Fibroblast of the aortic adventitia (primary cell): Measurements from ENCODE around the gene NLK. TPM values are rescaled to one million over a fixed set of nuclear protein-coding genes. Genes with fewer than 3 reads are reported as not detected.

ENCODE experiments used
- DNase-seq: peaks from one replicate; pipeline ENCODE4 v3.0.0-alpha.2; 2010; ENCODE audit warnings: low read depth
- H3K4me3 ChIP-seq: 2 replicates; pipeline ENCODE4 v1.5.1; 2011; ENCODE audit warnings: low read depth, mild to moderate bottlenecking, control low read depth, low read length, moderate library complexity
- total RNA-seq: library from RNA; depleted of rRNA; stranded (reverse); fragments of >200 nt; gene quantifications from 2 replicates; pipeline ENCODE4 v1.2.3, GENCODE V29; 2012; ENCODE audit warnings: low replicate concordance
- TF ChIP-seq, protein P1 (sequence below): IDR thresholded peaks from 2 replicates; pipeline ENCODE4 v1.5.1; 2011; ENCODE audit warnings: mild to moderate bottlenecking, low read length, control low read depth, inconsistent platforms; ENCODE audit not compliant: insufficient read depth

NLK gene
- total RNA-seq, 1 donor = 12.2 TPM

DNA sequence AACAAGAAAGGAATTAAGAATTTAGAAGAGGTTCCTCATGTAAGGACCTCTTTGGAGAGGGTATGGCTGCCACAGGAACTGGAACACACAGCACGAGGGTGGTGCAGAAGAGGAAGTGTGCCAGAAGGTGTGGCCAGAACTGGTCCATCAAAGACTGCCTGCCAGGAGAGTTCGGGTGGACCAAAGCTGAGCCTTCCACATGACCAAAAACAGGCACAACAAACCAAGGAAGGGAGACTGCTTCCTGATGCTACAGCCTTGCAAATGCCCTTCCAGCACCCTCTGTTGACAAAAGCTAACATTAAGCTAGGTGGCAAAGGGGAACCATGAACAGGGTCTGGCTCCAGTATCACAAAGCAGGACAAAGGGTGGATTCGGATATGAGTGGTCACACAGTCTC, 150.8 kb downstream of the NLK start:
- no peak for DNase-seq
- TF ChIP-seq, protein P1, sequence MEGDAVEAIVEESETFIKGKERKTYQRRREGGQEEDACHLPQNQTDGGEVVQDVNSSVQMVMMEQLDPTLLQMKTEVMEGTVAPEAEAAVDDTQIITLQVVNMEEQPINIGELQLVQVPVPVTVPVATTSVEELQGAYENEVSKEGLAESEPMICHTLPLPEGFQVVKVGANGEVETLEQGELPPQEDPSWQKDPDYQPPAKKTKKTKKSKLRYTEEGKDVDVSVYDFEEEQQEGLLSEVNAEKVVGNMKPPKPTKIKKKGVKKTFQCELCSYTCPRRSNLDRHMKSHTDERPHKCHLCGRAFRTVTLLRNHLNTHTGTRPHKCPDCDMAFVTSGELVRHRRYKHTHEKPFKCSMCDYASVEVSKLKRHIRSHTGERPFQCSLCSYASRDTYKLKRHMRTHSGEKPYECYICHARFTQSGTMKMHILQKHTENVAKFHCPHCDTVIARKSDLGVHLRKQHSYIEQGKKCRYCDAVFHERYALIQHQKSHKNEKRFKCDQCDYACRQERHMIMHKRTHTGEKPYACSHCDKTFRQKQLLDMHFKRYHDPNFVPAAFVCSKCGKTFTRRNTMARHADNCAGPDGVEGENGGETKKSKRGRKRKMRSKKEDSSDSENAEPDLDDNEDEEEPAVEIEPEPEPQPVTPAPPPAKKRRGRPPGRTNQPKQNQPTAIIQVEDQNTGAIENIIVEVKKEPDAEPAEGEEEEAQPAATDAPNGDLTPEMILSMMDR = no peak
- no peak overlapping the region for H3K4me3 ChIP-seq

- TF ChIP-seq, protein P1 = no peak
Measured at GRCh38 chr17:28194382-28194781, 151.9 kb downstream of the NLK start.

DNA sequence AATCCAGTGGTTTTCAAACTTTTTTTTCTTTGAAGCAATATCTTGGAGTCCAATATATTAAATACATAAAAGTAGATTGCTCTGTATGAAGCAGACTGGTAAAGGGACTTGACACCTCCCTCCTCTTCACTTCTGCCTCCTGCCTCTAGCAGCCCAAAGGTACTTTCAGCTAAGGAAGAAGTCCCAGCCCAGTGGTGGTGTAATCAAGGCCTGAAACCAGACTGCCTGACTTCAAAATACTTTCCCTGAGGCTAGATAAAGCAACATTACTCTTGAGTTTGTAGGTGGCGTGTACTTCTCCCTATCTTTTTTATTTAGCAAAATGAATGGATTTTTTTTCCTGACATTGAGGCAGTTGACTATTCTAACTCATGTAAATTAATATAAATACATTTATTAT, 154.2 kb downstream of the NLK start:
- no peak for DNase-seq
- no peak overlapping the region for H3K4me3 ChIP-seq
- TF ChIP-seq, protein P1 = no peak

More at GRCh38 chr17:28194382-28194781, 151.9 kb downstream of the NLK start:
- no peak overlapping the region for H3K4me3 ChIP-seq
- DNase-seq = no peak

GRCh38 chr17:28199115-28199514, 156.6 kb downstream of the NLK start:
- no peak for DNase-seq
- TF ChIP-seq, protein P1 = no peak
- H3K4me3 ChIP-seq = no peak overlapping the region

GRCh38 chr17:28199728-28200127, 157.3 kb downstream of the NLK start:
- no peak for DNase-seq
- TF ChIP-seq, protein P1 = no peak
- H3K4me3 ChIP-seq = no peak overlapping the region

DNA sequence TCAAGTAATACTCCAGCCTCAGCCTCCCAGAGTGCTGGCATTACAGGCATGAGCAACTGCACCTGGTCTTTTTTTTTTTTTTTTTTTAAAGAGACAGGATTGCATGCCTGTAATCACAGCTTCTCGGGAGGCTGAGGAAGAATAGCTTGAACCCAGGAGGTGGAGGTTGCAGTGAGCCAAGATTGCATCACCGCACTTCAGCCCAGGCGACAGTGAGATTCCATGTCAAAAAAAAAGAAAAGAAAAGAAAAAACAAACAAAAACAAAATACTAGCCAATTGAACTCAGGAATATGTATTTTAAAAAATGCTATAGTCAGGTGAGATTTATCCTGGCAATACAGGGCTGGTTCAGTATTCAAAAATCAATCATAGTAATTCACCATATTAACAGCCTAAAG, 158.8 kb downstream of the NLK start:
- DNase-seq = no peak
- no peak overlapping the region for H3K4me3 ChIP-seq
- TF ChIP-seq, protein P1 = no peak

DNA sequence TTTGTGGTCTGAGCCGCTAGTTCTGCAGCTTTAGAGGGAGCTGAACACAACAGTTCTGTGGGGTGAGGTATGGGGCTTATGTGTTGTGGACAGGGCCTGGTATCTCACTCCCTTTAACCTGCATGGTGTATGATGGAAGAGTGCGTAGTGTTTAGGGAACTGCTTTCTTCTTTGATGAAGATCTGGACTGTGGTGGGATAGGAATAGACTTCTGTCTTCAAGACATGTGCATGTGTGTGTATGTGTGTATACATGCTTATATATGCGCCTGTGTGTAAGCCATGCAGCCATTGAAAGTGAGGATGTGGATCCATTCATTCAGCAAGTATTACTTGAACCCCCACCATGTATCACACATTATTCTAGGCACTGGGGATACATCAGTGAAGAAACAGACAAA, 161.8 kb downstream of the NLK start:
- no peak for DNase-seq
- H3K4me3 ChIP-seq = no peak overlapping the region
- TF ChIP-seq, protein P1 = no peak
